ENCODE measurements around the gene SOWAHC.

Gene SOWAHC

GRCh38 chr2:109613081-109613921, 863 bp upstream of the SOWAHC start:
- peak overlapping the region; percentile 65 for H3K4me3 ChIP-seq (ENCODE audit: low read depth, low read length)
- TF ChIP-seq MYC (IDR thresholded peaks at IDR 0.05; ENCODE audit: low read depth, low read length) = no peak
- TF ChIP-seq MAX (IDR thresholded peaks at IDR 0.05; ENCODE audit: low read depth, low read length) = no peak
- no peak for TF ChIP-seq POLR2A (IDR thresholded peaks at IDR 0.05; ENCODE audit: extremely low read depth, insufficient read length)
- no peak for TF ChIP-seq CTCF (IDR thresholded peaks at IDR 0.05; ENCODE audit: low read depth, low read length)
- DNase-seq (ENCODE audit: low read depth) = peak; percentile 71

GRCh38 chr2:109614715-109615636, 812 bp downstream of the SOWAHC start:
- no peak for DNase-seq (ENCODE audit: low read depth)
- TF ChIP-seq POLR2A (IDR thresholded peaks at IDR 0.05; ENCODE audit: extremely low read depth, insufficient read length) (no peak), CTCF (IDR thresholded peaks at IDR 0.05; ENCODE audit: low read depth, low read length) (no peak), MAX (IDR thresholded peaks at IDR 0.05; ENCODE audit: low read depth, low read length) (no peak), MYC (IDR thresholded peaks at IDR 0.05; ENCODE audit: low read depth, low read length) (no peak)
- no peak overlapping the region for H3K4me3 ChIP-seq (ENCODE audit: low read depth, low read length)

- TF ChIP-seq POLR2A (IDR thresholded peaks at IDR 0.05; ENCODE audit: extremely low read depth, insufficient read length) (no peak), MAX (IDR thresholded peaks at IDR 0.05; ENCODE audit: low read depth, low read length) (no peak), MYC (IDR thresholded peaks at IDR 0.05; ENCODE audit: low read depth, low read length) (no peak), CTCF (IDR thresholded peaks at IDR 0.05; ENCODE audit: low read depth, low read length) (no peak)
- H3K4me3 ChIP-seq (ENCODE audit: low read depth, low read length) = no peak overlapping the region
- DNase-seq (ENCODE audit: low read depth) = no peak
These were observed 1.5 kb downstream of the SOWAHC start for GRCh38 chr2:109615637-109616144.

- no peak for DNase-seq (ENCODE audit: low read depth)
- TF ChIP-seq CTCF (IDR thresholded peaks at IDR 0.05; ENCODE audit: low read depth, low read length) = no peak
- no peak for TF ChIP-seq POLR2A (IDR thresholded peaks at IDR 0.05; ENCODE audit: extremely low read depth, insufficient read length)
- TF ChIP-seq MYC (IDR thresholded peaks at IDR 0.05; ENCODE audit: low read depth, low read length) = no peak
- TF ChIP-seq MAX (IDR thresholded peaks at IDR 0.05; ENCODE audit: low read depth, low read length) = no peak
- no peak overlapping the region for H3K4me3 ChIP-seq (ENCODE audit: low read depth, low read length)
These were observed 2.0 kb downstream of the SOWAHC start for GRCh38 chr2:109616184-109616583.

- DNase-seq (ENCODE audit: low read depth) = no peak
- TF ChIP-seq MAX (IDR thresholded peaks at IDR 0.05; ENCODE audit: low read depth, low read length) (no peak), POLR2A (IDR thresholded peaks at IDR 0.05; ENCODE audit: extremely low read depth, insufficient read length) (no peak), CTCF (IDR thresholded peaks at IDR 0.05; ENCODE audit: low read depth, low read length) (no peak), MYC (IDR thresholded peaks at IDR 0.05; ENCODE audit: low read depth, low read length) (no peak)
These were observed 5.0 kb downstream of the SOWAHC start for GRCh38 chr2:109619032-109619615.

More at GRCh38 chr2:109619032-109619615, 5.0 kb downstream of the SOWAHC start:
- H3K4me3 ChIP-seq (ENCODE audit: low read depth, low read length) = no peak overlapping the region

All from NB4 (cell line).